ENCODE measurements around the gene MYOD1. TPM values are rescaled to one million over a fixed set of nuclear protein-coding genes. Genes with fewer than 3 reads are reported as not detected.

Gene MYOD1
- total and polyA plus RNA-seq, 2 of the 4 experiments (the other 2 are of a cell fraction), result not detected

DNA sequence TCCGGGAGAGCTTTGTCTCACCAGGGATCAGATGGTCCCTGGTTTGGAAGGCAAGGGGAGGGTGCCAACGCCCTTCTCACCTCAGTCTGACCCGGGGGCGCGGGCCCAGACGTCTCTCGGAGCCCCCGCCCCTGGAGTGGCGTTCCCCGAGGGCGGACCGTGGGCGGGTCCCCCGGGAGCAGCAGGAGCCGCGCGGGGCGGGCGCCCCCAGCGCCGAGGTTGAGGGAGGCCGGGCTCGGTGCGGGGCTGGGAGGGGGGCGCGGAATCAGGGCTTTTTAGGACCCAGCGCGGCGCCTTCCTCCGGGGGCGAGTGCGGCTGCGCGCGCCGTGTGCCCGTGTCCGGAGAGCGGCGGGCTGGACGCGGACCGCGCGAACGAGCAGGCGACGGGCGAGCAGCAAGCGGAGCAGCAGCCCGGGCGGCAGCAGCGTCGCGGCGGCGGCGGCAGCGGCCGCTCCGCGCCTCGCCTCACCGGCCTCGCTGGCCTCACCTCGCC is 15.1 kb downstream of the MYOD1 start, which contains the start of gene KCNC1:
Gene KCNC1, plus strand, starts transcription at position 364 of the 494 bp plus-strand sequence. CDS start 1,222 bp downstream, outside the sequence.
- no peak within 1 kb of the TSS for H2BK5ac ChIP-seq (ENCODE audit: low read depth, low read length, poor library complexity, severe bottlenecking)
- H3K56ac ChIP-seq (ENCODE audit: extremely low read depth, insufficient read depth, low read length), result no peak within 1 kb of the TSS
- no peak within 1 kb of the TSS for H3K18ac ChIP-seq (ENCODE audit: low read depth, low read length)
- H2BK15ac ChIP-seq (ENCODE audit: low read depth, low read length), result no peak within 1 kb of the TSS
- H2AK9ac ChIP-seq (replicated peaks; ENCODE audit: low read depth, low read length, poor library complexity), result no peak within 1 kb of the TSS
- H3K36me3 ChIP-seq (ENCODE audit: control insufficient read depth, insufficient read depth, low read length), result no peaks in the 10 kb centered on the region
- POLR2A ChIA-PET (ENCODE audit: unreplicated experiment), result no interaction called here
- no peak within 1 kb of the TSS for H3K4ac ChIP-seq (ENCODE audit: low read depth, low read length)
- H4K20me1 ChIP-seq (ENCODE audit: insufficient read depth, low read length), result 0 out of 2 replicates have a peak, but pooled peaks cover 6% of the 10 kb centered on the region
- H2BK20ac ChIP-seq (ENCODE audit: low read depth, low read length), result no peak within 1 kb of the TSS
- ATAC-seq (ENCODE audit: low read depth) (peak; percentile 77), DNase-seq (peak; percentile 34)
- in situ Hi-C loops (cut with MboI; ENCODE audit: low sequenced_read_pairs) (loop anchor here (5.0 kb wide), 1 partner anchor 243 kb away; no protein-coding TSS in a partner anchor), dilution Hi-C loops (cut with HindIII; ENCODE audit: low sequenced_read_pairs, unreplicated experiment) (loop anchor here (25.0 kb wide), 1 partner anchor 253 kb away; no protein-coding TSS in a partner anchor), intact Hi-C loops (cut with micrococcal nuclease) (loop anchor here (5.0 to 10.0 kb wide), 3 partner anchors 88 to 590 kb away; partner anchors contain the start of genes GTF2H1, HPS5 and SAAL1)
- H3K27me3 ChIP-seq (ENCODE audit: control insufficient read depth, insufficient read depth, low read length), result peaks cover 61% of the 10 kb centered on the region
- no peak within 1 kb of the TSS for H4K8ac ChIP-seq (ENCODE audit: low read depth in 2 of 2, low read length in 2 of 2)
- peaks cover 2% of the 10 kb centered on the region; the same call in 1 of the 2 replicates for H3K9me3 ChIP-seq (ENCODE audit: control insufficient read depth, insufficient read depth, low read length)
- no peak within 1 kb of the TSS for H3K9ac ChIP-seq (ENCODE audit: low read depth, low read length)
- H3K27ac ChIP-seq (ENCODE audit: insufficient read depth, low read length), result no peak within 1 kb of the TSS
- no peaks in the 10 kb centered on the region for H3K9me1 ChIP-seq (ENCODE audit: insufficient read depth, low read length)
- peak within 1 kb of the TSS; percentile 10 for H3K4me3 ChIP-seq (ENCODE audit: insufficient read depth, low read depth, low read length)
- 1% methylated on average over 39 of the region's 66 CpGs; no CpG with 5 or more reads in 1 of the 2 experiments for WGBS, 2 experiments (ENCODE audit: extremely low coverage in 2 of 2, insufficient read length in 1 of 2)
- no peak within 1 kb of the TSS for H3K14ac ChIP-seq (replicated peaks; ENCODE audit: low read depth, low read length)
- no TSS peak for BruUV-seq (replicated peaks)
- peak within 1 kb of the TSS; percentile 54 for H3K4me2 ChIP-seq (ENCODE audit: low read depth, low read length)
- no peak within 1 kb of the TSS for H4K5ac ChIP-seq (ENCODE audit: low read depth, low read length)
- H2AK5ac ChIP-seq (ENCODE audit: low read depth, low read length), result no peak within 1 kb of the TSS
- peak within 1 kb of the TSS; percentile 73 for H2AFZ ChIP-seq (replicated peaks; ENCODE audit: low read length, poor library complexity)
- H3K23ac ChIP-seq (ENCODE audit: low read depth, low read length), result no peak within 1 kb of the TSS
- H2BK120ac ChIP-seq (ENCODE audit: low read depth, low read length), result no peak within 1 kb of the TSS
- no peaks in the 10 kb centered on the region for H3K79me1 ChIP-seq (ENCODE audit: low read depth in 1 of 2, low read length in 2 of 2)
- TF ChIP-seq, protein P1, sequence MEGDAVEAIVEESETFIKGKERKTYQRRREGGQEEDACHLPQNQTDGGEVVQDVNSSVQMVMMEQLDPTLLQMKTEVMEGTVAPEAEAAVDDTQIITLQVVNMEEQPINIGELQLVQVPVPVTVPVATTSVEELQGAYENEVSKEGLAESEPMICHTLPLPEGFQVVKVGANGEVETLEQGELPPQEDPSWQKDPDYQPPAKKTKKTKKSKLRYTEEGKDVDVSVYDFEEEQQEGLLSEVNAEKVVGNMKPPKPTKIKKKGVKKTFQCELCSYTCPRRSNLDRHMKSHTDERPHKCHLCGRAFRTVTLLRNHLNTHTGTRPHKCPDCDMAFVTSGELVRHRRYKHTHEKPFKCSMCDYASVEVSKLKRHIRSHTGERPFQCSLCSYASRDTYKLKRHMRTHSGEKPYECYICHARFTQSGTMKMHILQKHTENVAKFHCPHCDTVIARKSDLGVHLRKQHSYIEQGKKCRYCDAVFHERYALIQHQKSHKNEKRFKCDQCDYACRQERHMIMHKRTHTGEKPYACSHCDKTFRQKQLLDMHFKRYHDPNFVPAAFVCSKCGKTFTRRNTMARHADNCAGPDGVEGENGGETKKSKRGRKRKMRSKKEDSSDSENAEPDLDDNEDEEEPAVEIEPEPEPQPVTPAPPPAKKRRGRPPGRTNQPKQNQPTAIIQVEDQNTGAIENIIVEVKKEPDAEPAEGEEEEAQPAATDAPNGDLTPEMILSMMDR (conservative IDR thresholded peaks at IDR 0.05; ENCODE audit: low read depth, low read length), result no peak
- TF ChIP-seq BHLHE40 (IDR thresholded peaks at IDR 0.05; ENCODE audit: low read depth, low read length) (no peak), RAD21 (IDR thresholded peaks at IDR 0.05; ENCODE audit: low read length) (no peak), MXI1 (IDR thresholded peaks at IDR 0.05; ENCODE audit: borderline replicate concordance, low read depth, low read length) (no peak), POLR2A (IDR thresholded peaks at IDR 0.05; ENCODE audit: low read depth, low read length) (no peak), RCOR1 (IDR thresholded peaks at IDR 0.05; ENCODE audit: insufficient replicate concordance, low read length) (no peak), CHD1 (IDR thresholded peaks at IDR 0.05; ENCODE audit: low read depth, low read length) (no peak), MAZ (IDR thresholded peaks at IDR 0.05; ENCODE audit: borderline replicate concordance, low read depth, low read length) (no peak), CEBPB (IDR thresholded peaks at IDR 0.05; ENCODE audit: low read depth, low read length) (no peak), NFE2L2 (IDR thresholded peaks at IDR 0.05; ENCODE audit: low read depth, low read length) (no peak), FOS (IDR thresholded peaks at IDR 0.05; ENCODE audit: low read depth, low read length) (no peak), SMC3 (IDR thresholded peaks at IDR 0.05; ENCODE audit: low read depth, low read length) (no peak), MAFK (IDR thresholded peaks at IDR 0.05; ENCODE audit: low read depth, low read length) (no peak), RFX5 (IDR thresholded peaks at IDR 0.05; ENCODE audit: low read depth, low read length) (no peak)
- TF ChIP-seq, protein P2, sequence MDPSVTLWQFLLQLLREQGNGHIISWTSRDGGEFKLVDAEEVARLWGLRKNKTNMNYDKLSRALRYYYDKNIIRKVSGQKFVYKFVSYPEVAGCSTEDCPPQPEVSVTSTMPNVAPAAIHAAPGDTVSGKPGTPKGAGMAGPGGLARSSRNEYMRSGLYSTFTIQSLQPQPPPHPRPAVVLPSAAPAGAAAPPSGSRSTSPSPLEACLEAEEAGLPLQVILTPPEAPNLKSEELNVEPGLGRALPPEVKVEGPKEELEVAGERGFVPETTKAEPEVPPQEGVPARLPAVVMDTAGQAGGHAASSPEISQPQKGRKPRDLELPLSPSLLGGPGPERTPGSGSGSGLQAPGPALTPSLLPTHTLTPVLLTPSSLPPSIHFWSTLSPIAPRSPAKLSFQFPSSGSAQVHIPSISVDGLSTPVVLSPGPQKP (IDR thresholded peaks at IDR 0.05; ENCODE audit: borderline replicate concordance, low read depth, low read length), result no peak
- CTCF ChIA-PET, result interaction anchor here (0.6 to 8.0 kb wide), 2 partner anchors 38 to 243 kb away, joined by 5 to 158 read pairs; no protein-coding TSS in a partner anchor
- no peak within 1 kb of the TSS for H4K91ac ChIP-seq (ENCODE audit: insufficient read depth, low read depth, low read length)
- no peaks in the 10 kb centered on the region for H3K4me1 ChIP-seq (ENCODE audit: control insufficient read depth, insufficient read depth, low read length)
